Fibroblast of lung (primary cell): Measurements from ENCODE around the gene PABPN1.

Source experiments
- CTCF ChIP-seq, 2 donors: IDR thresholded peaks in 1 of 2; conservative IDR thresholded peaks in 1 of 2; 1 replicate in 1 of 2; 2 replicates in 1 of 2; pipeline ENCODE4 v1.5.1; 2011 to 2012; ENCODE audit warnings: low read length in 2 of 2, control low read depth in 1 of 2, inconsistent platforms in 1 of 2, low read depth in 1 of 2, mild to moderate bottlenecking in 1 of 2
- EZH2 ChIP-seq: IDR thresholded peaks from 2 replicates; pipeline ENCODE4 v1.5.1; 2012; ENCODE audit warnings: low read length, control low read depth, mild to moderate bottlenecking; ENCODE audit errors: missing control alignments

GRCh38 chr14:23316300-23316699, 5.0 kb upstream of the PABPN1 start:
- TF ChIP-seq CTCF (conservative IDR thresholded peaks at IDR 0.05 in 1 of 2, IDR thresholded peaks at IDR 0.05 in 1 of 2; ENCODE audit: low read depth in 1 of 2, low read length in 2 of 2) (no peak), EZH2 (no peak)
